Muscle of arm (tissue), 14 donors: ENCODE results near the gene ZNF649. TPM values are rescaled to one million over a fixed set of nuclear protein-coding genes. Genes with fewer than 3 reads are reported as not detected.
"Not testable (repeated sequence)": the region's sequence is repeated elsewhere in the genome, so short reads cannot be mapped to it uniquely, and the experiment has no call there.

ENCODE experiments used
- DNase-seq: peaks from one replicate; pipeline ENCODE4 v3.0.0-alpha.2; 2013
- long read RNA-seq, 11 donors: transcript quantifications; one replicate each; lab custom pipeline, GENCODE V29; 2026
- polyA plus RNA-seq, 12 donors: library from polyadenylated mRNA; unstranded; fragments of 120-200 nt; gene quantifications; one replicate each; pipeline ENCODE4 v1.2.1, GENCODE V29; 2013; ENCODE audit not compliant: insufficient read length in 12 of 12

Gene ZNF649
- polyA plus RNA-seq, result 10 to 100 TPM in 10 of 12 donors, 1 to 10 TPM in 1, not detected in 1; 9.4 to 18.7 (median 12.6) TPM
- long read RNA-seq, donor 1, transcript ZNF649-201 (5 exons, 3,197 nt), result major isoform, 9 of 10 reads
- long read RNA-seq, donor 1, partial matches to known transcripts, result 0 of 10 reads
- long read RNA-seq, donor 1, other reads (novel, unspliced or antisense), result 0 of 10 reads
- long read RNA-seq, donor 2, transcript ZNF649-201 (5 exons, 3,197 nt), result major isoform, 5 of 5 reads
- long read RNA-seq, donor 2, partial matches to known transcripts, result 0 of 5 reads
- long read RNA-seq, donor 2, other reads (novel, unspliced or antisense), result 0 of 5 reads
- long read RNA-seq, donor 3, partial matches to known transcripts, result 0 of 2 reads
- long read RNA-seq, donor 3, other reads (novel, unspliced or antisense), result 0 of 2 reads
- long read RNA-seq, donor 4, partial matches to known transcripts, result 0 of 1 reads
- long read RNA-seq, donor 4, other reads (novel, unspliced or antisense), result 0 of 1 reads
- long read RNA-seq, donor 5, transcript ZNF649-201 (5 exons, 3,197 nt), result major isoform, 7 of 7 reads
- long read RNA-seq, donor 5, partial matches to known transcripts, result 0 of 7 reads
- long read RNA-seq, donor 5, other reads (novel, unspliced or antisense), result 0 of 7 reads
- long read RNA-seq, donor 6, partial matches to known transcripts, result 0 of 2 reads
- long read RNA-seq, donor 6, other reads (novel, unspliced or antisense), result 0 of 2 reads
- long read RNA-seq, donor 7, partial matches to known transcripts, result 0 of 2 reads
- long read RNA-seq, donor 7, other reads (novel, unspliced or antisense), result 0 of 2 reads
- long read RNA-seq, donor 8, transcript ZNF649-201 (5 exons, 3,197 nt), result major isoform, 7 of 7 reads
- long read RNA-seq, donor 8, partial matches to known transcripts, result 0 of 7 reads
- long read RNA-seq, donor 8, other reads (novel, unspliced or antisense), result 0 of 7 reads
- long read RNA-seq, donor 9, transcript ZNF649-201 (5 exons, 3,197 nt), result major isoform, 5 of 5 reads
- long read RNA-seq, donor 9, partial matches to known transcripts, result 0 of 5 reads
- long read RNA-seq, donor 9, other reads (novel, unspliced or antisense), result 0 of 5 reads
- long read RNA-seq, donor 10, partial matches to known transcripts, result 0 of 3 reads
- long read RNA-seq, donor 10, other reads (novel, unspliced or antisense), result 0 of 3 reads
- long read RNA-seq, donor 11, transcript ZNF649-201 (5 exons, 3,197 nt), result major isoform, 7 of 8 reads
- long read RNA-seq, donor 11, partial matches to known transcripts, result 0 of 8 reads
- long read RNA-seq, donor 11, other reads (novel, unspliced or antisense), result 0 of 8 reads

- peak; percentile 89 for DNase-seq
These were observed at the start of gene ZNF649 for GRCh38 chr19:51904331-51905165. Gene ZNF649, minus strand, starts transcription at chr19:51905017. Its CDS starts 4,910 bp downstream, at chr19:51900107.

GRCh38 chr19:51948975-51949374, 44.2 kb upstream of the ZNF649 start:
- DNase-seq, result peak; percentile 71

GRCh38 chr19:51946602-51947001, 41.8 kb upstream of the ZNF649 start:
- DNase-seq, result no peak

GRCh38 chr19:51944798-51945552, 40.2 kb upstream of the ZNF649 start:
- no peak for DNase-seq

GRCh38 chr19:51938936-51939335, 34.1 kb upstream of the ZNF649 start:
- no peak for DNase-seq

GRCh38 chr19:51931921-51932320, 27.1 kb upstream of the ZNF649 start:
- DNase-seq, result no peak

- no peak for DNase-seq
These were observed 23.0 kb upstream of the ZNF649 start for GRCh38 chr19:51927859-51928258.

GRCh38 chr19:51926784-51927741, 22.2 kb upstream of the ZNF649 start, which contains the start of gene ZNF613:
Gene ZNF613, plus strand, starts transcription at chr19:51927472. Its CDS starts 8,749 bp downstream, at chr19:51936221.
- DNase-seq, result peak; percentile 93

- DNase-seq, result no peak
These were observed 21.6 kb upstream of the ZNF649 start for GRCh38 chr19:51926426-51926783.

GRCh38 chr19:51921949-51922348, 17.1 kb upstream of the ZNF649 start:
- no peak for DNase-seq

GRCh38 chr19:51919606-51920005, 14.8 kb upstream of the ZNF649 start:
- no peak for DNase-seq

GRCh38 chr19:51916167-51916566, 11.3 kb upstream of the ZNF649 start:
- DNase-seq, result no peak

- no peak for DNase-seq
These were observed 10.6 kb upstream of the ZNF649 start for GRCh38 chr19:51915324-51915867.

GRCh38 chr19:51907981-51908380, 3.2 kb upstream of the ZNF649 start:
- DNase-seq, result not testable (repeated sequence)

GRCh38 chr19:51906108-51906507, 1.3 kb upstream of the ZNF649 start:
- DNase-seq, result not testable (repeated sequence)

- not testable (repeated sequence) for DNase-seq
These were observed 822 bp upstream of the ZNF649 start for GRCh38 chr19:51905639-51906038.

- DNase-seq, result no peak
These were observed 389 bp upstream of the ZNF649 start for GRCh38 chr19:51905206-51905605.

- no peak for DNase-seq
These were observed 1.6 kb downstream of the ZNF649 start for GRCh38 chr19:51903192-51903591.
